ENCODE results near the gene CARS1.
A peak's percentile ranks its signal among the peaks of the same experiment; 100 is the strongest.

The CARS1 gene

GRCh38 chr11:3101921-3102640 is 44.9 kb upstream of the CARS1 start:
- no peak overlapping the region for H3K4me3 ChIP-seq (replicated peaks; ENCODE audit: low read depth, low read length)
- DNase-seq (ENCODE audit: low read depth): no peak
- no peak for TF ChIP-seq CTCF (IDR thresholded peaks at IDR 0.05; ENCODE audit: low read length, missing control alignments)

GRCh38 chr11:3099178-3099577 is 42.0 kb upstream of the CARS1 start:
- no peak overlapping the region for H3K4me3 ChIP-seq (replicated peaks; ENCODE audit: low read depth, low read length)
- TF ChIP-seq CTCF (IDR thresholded peaks at IDR 0.05; ENCODE audit: low read length, missing control alignments): no peak
- no peak for DNase-seq (ENCODE audit: low read depth)

- no peak for TF ChIP-seq CTCF (IDR thresholded peaks at IDR 0.05; ENCODE audit: low read length, missing control alignments)
- no peak for DNase-seq (ENCODE audit: low read depth)
- H3K4me3 ChIP-seq (replicated peaks; ENCODE audit: low read depth, low read length): no peak overlapping the region
Observed at GRCh38 chr11:3096909-3097530, 39.8 kb upstream of the CARS1 start.

- peak overlapping the region; percentile 34 for H3K4me3 ChIP-seq (replicated peaks; ENCODE audit: low read depth, low read length)
- peak; percentile 93 for DNase-seq (ENCODE audit: low read depth)
- TF ChIP-seq CTCF (IDR thresholded peaks at IDR 0.05; ENCODE audit: low read length, missing control alignments): no peak
Observed at GRCh38 chr11:3095712-3096361, 38.6 kb upstream of the CARS1 start.

- no peak for DNase-seq (ENCODE audit: low read depth)
- TF ChIP-seq CTCF (IDR thresholded peaks at IDR 0.05; ENCODE audit: low read length, missing control alignments): no peak
- no peak overlapping the region for H3K4me3 ChIP-seq (replicated peaks; ENCODE audit: low read depth, low read length)
Observed at GRCh38 chr11:3094223-3094824, 37.1 kb upstream of the CARS1 start.

- TF ChIP-seq CTCF (IDR thresholded peaks at IDR 0.05; ENCODE audit: low read length, missing control alignments): no peak
Observed at GRCh38 chr11:3093281-3094191, 36.3 kb upstream of the CARS1 start.

More at GRCh38 chr11:3093281-3094191, 36.3 kb upstream of the CARS1 start:
- no peak overlapping the region for H3K4me3 ChIP-seq (replicated peaks; ENCODE audit: low read depth, low read length)
- no peak for DNase-seq (ENCODE audit: low read depth)
